OCI-M2 (cell line): ENCODE measurements around the gene ALKBH6.
"Not testable (repeated sequence)": the region's sequence is repeated elsewhere in the genome, so short reads cannot be mapped to it uniquely, and the experiment has no call there.

Source experiments
- DNase-seq: peaks from one replicate; lab custom pipeline; 2025; ENCODE audit not compliant: unreplicated experiment; lab: John Stamatoyannopoulos, UW

Gene ALKBH6

DNA sequence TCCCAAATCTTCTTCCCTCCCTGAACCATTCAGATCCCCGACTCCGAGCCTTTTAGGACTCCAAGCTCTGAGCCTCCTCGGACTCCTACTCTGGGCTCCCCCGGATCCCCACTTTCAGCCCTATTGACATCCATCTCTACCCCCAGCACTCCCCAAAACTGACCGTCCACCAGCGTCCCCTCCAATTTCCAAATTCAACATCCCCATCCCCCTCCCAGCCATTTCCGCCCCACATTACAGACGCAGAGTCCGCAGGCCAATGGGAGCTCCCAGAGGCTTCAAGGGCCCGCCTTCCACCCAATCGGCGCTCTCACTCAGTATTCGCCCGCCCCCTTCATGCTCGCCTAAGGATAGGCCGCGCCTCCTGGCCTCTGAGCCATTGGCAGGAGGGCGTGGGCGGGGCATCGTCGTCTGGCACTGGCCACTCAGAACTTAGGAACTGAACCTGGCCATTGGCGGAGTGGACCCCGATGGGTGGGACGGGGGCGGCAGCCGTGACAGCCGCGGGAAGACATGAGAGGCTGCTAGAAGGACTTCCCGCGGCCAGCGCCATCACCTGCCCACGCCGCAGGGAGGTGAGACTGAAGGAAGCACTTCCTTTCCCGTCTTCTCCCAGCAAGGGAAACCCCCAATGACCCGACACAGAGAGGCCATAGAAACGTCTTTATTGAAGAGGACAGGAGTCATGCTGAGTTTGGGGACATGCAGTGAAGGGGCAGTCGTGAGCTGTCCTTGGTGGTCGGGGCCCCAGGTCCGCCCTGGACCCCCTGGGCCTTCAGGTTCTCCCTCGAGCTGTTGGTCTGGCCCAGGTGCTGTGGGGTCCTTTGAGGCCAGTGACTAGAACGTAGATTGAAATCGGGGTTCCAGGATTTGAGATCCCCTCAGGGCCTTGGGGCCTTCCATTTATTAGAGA lies at the start of gene ALKBH6:
Gene ALKBH6, minus strand, starts transcription at position 202 of the 913 bp plus-strand sequence. CDS start 816 bp downstream, outside the sequence.
- DNase-seq: peak; percentile 100

DNA sequence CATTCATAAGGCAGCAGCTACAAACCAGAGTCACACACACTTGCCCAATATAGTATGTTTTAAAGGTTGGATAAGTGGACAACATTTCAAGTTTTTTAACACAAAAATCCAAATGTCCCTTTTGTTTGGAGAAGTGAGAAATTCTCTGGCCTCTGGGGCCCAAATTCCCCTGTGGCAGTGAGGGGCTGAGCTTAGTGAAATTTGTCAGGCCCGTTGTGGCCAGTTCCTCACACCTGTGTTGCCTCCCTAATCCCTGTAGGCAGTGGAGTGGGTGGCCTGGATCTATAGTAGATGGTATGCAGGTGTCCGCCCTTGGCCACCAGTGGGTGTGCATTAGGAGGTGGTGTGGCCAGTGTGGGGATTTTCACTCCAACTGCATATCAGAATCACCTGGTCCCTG lies 47.4 kb upstream of the ALKBH6 start:
- no peak for DNase-seq

DNA sequence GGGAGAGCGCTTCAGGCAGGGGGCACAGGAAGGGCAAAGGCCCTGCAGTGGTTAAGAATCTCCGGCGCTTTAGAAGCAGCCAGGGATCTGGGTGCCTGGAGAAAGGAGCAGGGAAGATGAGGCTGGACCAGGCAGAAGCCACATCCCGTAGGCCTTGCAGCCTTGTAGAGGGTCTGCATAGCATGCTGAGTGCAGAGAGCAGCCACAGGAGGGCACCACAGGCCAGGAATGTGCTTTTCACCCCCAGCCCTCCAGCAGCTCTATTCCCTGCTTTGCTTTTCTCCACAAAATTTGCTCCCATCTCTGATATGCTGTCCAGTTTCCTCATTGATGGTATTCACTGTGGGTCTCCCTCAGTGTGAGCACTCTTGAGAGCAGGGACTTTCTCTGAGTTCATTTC lies 46.4 kb upstream of the ALKBH6 start:
- peak; percentile 58 for DNase-seq

DNA sequence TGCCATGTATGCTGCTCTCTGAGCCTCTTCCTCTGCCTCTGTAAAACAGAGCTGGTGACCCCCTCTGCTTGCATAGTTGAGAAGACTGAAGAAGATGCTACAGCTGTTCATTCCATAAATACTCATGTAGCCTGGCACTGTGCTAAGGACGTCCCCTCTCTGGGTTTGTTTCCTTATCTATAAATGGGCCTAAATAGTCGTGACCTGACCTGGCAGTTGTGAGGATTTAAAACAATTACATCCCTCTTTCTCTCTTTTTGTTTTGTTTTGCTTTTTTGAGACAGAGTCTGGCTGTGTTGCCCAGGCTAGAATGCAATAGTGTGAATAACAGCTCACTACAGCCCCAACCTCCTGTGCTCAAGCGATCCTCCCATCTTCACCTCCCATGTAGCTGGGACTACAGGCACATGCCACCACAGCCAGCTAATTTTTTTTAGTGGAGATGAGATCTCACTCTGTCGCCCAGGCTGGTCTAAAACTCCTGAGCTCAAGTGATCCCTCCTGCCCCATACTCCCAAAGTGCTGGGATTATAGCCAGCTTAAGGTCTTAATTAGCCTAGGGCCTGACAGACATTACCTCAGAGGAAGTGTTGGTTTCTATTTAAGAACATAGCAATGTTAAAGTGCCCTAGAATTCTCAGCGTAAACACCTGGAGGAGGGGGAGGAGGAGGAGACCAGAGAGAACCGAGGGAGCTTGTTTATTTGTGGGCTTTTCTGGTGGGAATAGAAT lies 45.3 kb upstream of the ALKBH6 start:
- no peak for DNase-seq

DNA sequence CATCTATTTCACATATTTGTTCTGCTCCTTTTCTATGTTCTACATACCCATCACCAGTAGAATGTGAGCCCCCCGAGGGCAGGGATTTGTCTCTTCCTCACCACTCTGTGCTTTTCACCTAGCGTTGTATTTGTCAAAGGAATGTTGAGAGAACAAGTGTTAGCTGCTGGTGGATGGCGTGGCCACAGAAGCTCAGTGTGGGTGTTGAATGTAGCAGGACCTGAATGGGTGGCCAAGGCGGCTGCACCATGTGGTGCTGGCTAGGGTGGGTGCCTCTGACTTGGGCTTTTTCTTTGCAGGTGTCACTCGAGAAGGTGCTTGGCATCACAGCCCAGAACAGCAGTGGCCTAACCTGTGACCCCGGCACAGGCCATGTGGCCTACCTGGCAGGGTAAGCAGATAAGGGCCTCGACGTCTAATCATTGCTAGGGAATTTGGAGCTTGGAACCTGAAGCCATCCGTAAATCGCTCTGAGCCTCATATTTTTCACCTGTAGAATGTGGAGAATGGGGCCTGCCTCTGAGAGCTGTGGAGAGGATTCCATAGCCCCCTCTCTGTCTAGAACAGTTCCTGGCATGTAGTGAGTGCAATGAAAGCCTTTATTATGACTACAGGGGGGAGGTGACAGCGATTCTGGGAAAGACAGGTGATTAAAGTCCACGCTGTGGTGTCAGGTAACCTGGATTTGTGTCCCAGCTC lies 44.6 kb upstream of the ALKBH6 start:
- no peak for DNase-seq

DNA sequence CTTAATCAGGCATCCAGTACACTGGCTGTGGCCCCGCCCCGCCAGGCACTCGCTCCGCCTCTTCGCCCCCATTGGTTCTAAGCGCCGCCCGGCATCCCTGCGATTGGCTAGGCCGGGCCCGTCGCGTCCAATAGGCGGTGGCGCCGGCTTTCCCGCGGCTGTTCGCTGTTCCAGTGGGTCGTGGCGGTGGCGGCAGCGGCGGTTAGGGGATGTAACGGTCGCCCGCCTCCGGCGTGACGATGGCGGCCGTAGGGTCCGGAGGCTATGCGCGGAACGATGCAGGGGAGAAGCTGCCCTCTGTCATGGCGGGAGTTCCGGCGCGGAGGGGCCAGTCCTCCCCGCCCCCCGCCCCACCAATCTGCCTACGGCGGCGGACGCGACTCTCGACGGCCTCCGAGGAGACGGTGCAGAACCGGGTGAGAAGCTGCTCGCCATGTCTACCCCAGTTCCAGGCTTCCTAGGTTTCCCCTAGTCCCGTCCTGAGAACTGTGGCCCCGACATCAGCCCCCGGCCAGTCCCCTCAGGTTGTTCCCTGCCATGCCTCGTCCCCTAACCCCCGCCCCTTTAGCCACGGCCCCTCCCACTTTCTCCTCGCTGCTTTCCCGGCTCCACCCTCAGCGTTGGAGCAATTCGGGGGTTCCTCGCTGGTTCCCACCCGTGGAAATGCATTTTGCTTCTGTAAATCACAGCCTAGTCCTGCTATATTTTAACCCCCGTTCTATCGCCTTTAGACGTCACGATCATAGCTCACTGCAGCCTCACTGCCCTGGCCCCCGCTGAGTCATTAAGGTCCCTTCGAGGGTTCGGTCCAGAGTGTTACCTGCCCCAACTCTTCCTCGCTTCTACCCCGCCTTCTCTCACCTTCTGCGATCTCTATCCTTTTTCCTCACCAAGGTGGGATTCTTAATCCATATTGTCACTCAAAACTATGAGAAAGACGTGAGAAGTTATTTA lies 41.0 kb upstream of the ALKBH6 start, which contains the start of gene WDR62:
Gene WDR62, plus strand, starts transcription at position 165 of the 954 bp plus-strand sequence. Its CDS starts 75 bp downstream, at position 240.
- peak; percentile 100 for DNase-seq

DNA sequence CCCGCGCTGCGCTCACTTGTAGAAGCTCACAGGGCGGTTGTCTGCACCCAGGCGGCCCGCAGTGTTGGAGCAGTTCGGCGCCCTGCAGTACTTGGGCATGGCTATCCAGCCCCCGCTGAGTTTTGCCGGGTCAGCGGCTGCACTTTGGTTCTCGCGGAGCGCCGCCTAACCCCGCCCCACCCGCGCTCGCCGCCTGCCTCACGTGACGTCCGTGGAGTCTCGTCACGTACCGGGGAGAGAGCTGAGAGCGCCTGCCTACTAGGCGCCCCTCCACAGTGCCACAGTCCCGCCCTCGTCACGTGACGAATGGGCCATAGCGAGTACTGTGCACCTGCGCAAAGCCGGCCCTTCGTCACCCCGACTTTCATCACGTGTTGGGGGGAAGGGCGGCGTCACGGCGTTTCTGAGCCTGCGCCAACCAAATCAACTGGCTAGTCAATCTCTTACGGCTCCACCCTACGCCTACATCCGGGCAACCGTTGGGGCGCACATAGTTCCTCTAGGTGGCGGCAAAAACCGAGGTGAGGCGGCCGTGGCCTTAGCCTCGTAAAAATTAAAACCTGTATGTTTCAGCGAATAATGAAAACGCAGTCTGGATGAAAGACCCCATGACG lies 40.2 kb upstream of the ALKBH6 start, which contains the start of gene THAP8:
Gene THAP8, minus strand, starts transcription at position 167 of the 614 bp plus-strand sequence. Its CDS starts 68 bp downstream, at position 99.
- DNase-seq: peak; percentile 100

DNA sequence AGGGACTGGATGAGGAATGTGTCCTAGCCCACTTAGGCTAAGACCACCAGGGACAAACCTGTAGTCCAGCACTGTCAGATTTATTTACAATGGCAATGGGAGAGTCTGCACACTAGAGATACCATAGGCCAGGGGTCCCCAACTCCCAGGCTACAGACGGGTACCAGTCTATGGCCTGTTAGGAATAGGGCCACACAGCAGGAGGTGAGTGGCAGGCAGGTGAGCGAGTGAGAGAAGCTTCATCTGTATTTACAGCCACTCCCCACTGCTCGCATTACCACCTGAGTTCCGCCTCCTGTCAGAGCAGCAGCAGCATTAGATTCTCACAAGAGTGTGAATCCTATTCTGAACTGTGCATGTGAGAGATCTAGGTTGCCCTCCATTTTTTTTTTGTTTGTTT lies 37.6 kb upstream of the ALKBH6 start:
- DNase-seq: no peak

DNA sequence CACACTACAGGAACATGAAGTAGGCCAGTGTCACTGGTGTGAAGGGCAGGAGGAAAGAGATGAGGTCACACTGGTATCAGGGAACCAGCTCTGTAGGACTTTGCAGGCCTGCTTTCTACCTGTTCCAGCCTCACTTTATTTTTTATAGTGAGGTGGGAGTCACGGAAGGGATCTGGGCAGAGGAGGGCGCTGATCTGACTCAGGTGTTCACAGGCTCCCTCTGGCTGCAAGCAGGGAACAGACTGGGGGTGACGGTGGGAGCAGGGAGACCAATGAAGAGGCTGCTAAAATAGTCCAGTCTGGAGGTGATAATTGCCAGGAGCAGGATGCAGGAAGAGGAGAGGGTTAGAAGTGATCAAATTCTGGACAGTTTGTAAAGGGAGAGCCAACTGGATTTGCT lies 37.2 kb upstream of the ALKBH6 start:
- DNase-seq: no peak

DNA sequence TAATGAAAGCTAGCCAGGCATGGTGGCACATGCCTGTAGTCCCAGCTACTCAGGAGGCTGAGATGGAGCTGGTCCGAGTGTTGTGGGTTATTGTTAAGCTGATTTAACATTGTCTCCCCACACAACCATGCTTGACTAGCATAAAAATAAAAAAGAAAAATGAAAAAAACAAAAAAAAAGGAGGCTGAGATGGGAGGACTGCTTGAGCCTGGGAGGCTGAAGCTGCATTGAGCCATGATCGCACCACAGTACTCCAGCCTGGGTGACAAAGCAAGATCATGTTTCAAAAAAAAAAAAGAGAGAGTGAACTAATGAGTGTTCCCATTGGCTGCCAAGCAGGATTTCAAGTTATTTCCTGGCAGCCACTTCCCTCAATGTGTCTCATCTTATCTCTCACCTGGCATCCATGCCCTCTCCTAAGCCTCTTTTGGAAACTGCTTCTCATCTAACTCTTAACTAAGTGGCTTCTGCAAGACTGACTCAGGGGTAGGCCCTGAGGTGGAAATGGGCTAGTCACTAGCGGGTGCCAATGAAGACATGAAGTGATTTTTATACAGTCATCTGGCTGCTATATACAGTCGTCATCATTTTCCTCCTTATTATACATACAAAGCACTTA lies 35.2 kb upstream of the ALKBH6 start:
- no peak for DNase-seq

DNA sequence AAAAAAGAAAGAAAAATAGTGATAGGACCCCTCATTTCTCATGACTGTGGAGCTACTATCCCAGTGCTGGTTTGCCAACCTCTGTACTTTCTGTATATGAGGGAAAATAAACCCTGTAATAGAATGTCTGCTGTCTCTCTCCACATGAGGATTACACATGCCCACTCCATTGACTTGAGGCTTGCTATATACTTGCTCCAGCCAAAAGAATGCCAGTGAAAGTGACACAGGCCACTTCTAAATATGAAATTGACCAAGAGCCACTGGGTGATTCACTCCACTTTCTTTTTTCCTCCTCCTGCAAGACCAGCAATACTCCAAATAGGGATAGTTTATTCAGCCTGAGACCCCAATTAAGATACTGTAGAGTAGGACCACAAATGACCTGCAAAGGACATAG lies 33.8 kb upstream of the ALKBH6 start:
- DNase-seq: no peak

DNA sequence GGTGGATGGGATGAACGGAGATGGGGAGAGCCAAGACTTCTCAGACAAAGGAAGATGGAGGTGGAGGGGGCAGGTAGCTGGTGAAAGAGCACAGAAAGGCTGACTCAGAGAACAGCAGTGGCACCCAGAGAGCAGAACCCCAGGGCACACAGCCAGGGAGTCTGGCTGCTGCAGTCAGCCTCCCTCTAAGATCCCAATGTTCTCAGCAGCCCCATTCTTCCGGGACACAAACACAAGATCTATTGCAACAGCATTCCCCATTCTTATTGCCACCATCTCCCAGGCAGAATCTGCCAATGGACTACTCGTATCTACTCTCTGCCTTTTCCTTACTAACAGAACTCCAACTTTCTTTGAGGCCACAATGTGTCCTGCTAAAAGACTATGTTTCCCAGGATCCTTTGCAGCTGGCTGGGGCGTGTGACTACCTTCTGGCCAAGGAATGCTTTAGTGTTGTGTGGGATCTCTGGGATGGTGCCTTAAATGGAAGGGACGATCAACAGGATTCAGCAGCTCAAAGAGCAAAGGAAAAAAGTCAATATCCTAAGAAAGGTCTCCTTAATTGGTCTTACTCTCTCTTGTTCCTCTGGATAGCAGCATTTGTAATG lies 32.5 kb upstream of the ALKBH6 start:
- DNase-seq: no peak

DNA sequence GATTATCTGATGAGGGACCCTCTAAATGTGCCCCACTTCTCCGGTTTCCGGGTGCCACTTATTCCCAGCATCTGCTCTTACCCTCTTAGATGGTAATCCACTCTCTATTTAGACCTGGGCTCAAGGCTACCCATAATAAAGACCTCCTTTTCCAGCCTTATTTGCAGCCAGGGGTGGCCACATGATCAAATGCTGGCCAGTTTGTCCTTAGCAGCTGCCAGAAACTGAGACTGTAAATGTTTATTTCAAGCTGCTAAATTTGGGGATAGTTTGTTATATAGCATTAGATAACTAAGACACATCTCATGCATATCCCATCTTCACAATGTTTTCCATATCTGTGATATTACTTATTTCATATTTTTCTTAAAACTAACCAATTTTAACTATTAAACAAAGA lies 29.9 kb upstream of the ALKBH6 start:
- no peak for DNase-seq

DNA sequence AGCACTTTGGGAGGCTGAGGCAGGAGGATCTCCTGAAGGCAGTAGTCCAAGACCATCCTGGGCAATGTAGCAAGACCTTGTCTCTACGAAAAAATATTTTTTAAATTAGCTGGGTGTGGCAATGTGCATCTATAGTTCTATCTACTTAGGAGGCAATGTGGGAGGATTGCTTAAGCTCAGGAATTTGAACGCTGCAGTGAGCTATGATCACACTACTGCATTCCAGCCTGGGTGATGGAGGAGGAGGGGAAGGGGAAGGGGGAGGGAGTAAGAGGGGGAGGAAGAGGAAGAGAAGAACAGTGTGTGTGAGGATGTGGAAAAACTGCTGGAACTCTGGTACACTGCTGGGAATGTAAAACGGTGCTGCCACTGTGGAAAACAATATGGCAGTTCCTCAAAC lies 27.8 kb upstream of the ALKBH6 start:
- DNase-seq: no peak

DNA sequence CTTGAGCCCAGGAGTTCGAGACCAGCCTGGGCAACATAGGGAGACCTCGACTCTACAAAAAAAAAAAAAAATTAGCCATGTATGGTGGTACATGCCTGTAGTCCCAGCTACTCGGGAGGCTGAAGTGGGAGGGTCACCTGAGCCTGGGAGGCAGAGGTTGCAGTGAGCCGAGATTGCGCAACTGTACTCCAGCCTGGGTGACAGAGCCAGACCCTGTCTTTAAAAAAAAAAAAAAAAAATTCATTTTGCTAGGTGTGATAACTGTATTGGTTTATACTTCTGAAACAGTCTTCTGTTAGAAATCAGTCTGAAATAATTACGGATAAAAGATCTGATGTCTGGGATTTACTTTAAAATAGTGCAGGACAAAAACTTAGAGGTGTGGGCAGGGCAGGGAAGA lies 27.1 kb upstream of the ALKBH6 start:
- DNase-seq: not testable (repeated sequence)

DNA sequence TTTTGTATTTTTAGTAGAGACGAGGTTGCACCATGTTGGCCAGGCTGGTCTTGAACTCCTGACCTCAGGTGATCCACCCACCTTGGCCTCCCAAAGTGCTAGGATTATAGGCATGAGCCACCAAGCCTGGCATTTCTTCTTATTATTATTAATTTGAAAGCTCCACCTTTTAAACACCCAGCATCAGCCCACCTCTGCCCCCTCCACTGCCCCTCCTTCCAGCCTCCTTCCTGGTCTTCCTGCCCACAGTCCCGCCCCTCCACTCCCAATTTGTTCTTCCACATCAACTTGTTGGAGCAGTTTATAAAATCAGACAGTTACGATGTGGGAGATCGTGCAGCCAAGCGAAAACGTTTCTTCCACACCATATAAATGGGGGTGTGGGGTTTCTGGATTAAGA lies 26.5 kb upstream of the ALKBH6 start:
- DNase-seq: no peak

DNA sequence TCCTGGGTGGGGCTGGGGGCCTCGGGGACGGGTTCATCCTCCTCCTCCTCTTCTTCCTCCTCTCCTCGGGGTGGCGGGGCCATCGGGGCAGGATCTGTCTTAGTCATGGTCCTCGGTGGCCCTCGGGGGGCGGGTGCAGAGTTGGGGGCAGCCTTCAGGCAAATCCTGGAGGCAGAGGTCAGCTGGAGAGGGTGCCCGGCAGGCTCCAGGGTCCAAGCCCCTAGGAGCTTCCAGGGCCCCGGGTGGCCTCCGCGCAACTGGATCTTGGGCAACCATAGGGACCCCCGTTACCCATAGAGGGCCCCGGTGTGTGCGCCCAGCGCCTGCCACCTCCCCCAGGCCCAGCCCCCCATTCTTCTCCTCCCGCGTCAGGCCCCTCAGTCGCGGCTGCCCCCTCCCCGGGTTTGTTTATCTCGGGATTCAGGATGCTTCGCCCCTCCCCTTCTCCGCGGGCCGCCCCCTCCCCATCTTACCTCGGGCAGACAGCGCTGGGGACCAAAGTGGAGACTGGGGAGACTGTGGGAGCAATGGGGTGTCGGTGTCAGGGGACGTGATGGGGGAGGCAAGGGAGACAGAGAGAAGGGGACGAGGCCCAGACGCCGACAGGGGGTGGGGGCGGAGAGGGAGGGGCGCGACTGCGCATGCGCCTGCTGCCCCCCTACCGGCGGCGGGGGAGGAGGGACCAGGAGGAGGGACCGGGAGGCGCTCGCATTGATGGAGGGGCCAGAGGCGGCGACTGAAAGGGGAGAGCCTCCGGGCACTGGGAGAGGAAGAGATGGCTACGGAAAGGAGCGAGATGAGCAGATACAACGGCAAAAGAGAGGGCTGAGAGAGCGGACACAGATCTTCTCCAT lies 18.5 kb upstream of the ALKBH6 start, which contains the start of gene CLIP3:
Gene CLIP3, minus strand, starts transcription at position 623 of the 854 bp plus-strand sequence. Its CDS starts 516 bp downstream, at position 107.
- no peak for DNase-seq

DNA sequence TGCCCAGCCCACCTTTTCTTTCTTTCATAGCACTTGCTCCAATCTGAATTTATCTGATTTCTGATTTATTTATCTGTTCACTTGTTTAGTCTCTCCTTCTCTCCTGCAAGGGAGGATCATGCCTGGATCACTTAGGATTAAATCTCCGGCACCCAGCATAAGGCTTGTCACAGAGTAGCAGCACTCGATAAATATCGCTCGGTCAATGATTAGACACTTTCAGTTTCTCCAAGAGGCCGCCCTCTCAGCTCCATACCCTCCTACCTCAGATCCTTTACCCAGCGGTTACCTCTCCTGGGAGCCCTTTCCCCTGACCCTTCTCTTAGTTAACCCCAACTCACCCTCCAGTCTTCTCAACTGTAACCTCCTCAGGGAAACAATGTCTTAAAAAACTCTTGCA lies 17.3 kb upstream of the ALKBH6 start:
- DNase-seq: no peak
